GM18499 (cell line): ENCODE measurements around the gene ATP5ME.
"Not testable (repeated sequence)": the region's sequence is repeated elsewhere in the genome, so short reads cannot be mapped to it uniquely, and the experiment has no call there.

Experiments
- ATAC-seq: cut with Tn5 transposase; IDR thresholded peaks from one replicate; pipeline ENCODE4 v1.9.1; 2021; ENCODE audit warnings: moderate number of reproducible peaks; ENCODE audit not compliant: insufficient read depth, unreplicated experiment

Gene ATP5ME

GRCh38 chr4:674172-675035 is at the start of gene ATP5ME, which contains the start of gene MYL5:
Gene ATP5ME (minus strand): TSS chr4:674276. CDS start chr4:674247, 29 bp downstream.
Gene MYL5 (plus strand): TSS chr4:674542. CDS start chr4:678027, 3,485 bp downstream.
- ATAC-seq = peak; percentile 66

GRCh38 chr4:722851-723360 is 48.8 kb upstream of the ATP5ME start:
- no peak for ATAC-seq

- ATAC-seq = no peak
Observed at GRCh38 chr4:722169-722725, 48.2 kb upstream of the ATP5ME start.

GRCh38 chr4:721261-722168 is 47.4 kb upstream of the ATP5ME start:
- ATAC-seq = no peak

- no peak for ATAC-seq
Observed at GRCh38 chr4:720111-720860, 46.2 kb upstream of the ATP5ME start.

GRCh38 chr4:718460-718859 is 44.4 kb upstream of the ATP5ME start:
- no peak for ATAC-seq

- no peak for ATAC-seq
Observed at GRCh38 chr4:717601-718320, 43.7 kb upstream of the ATP5ME start.

- ATAC-seq = no peak
Observed at GRCh38 chr4:714087-714486, 40.0 kb upstream of the ATP5ME start.

- no peak for ATAC-seq
Observed at GRCh38 chr4:712916-713632, 39.0 kb upstream of the ATP5ME start.

- no peak for ATAC-seq
Observed at GRCh38 chr4:712093-712492, 38.0 kb upstream of the ATP5ME start.

GRCh38 chr4:710916-711315 is 36.8 kb upstream of the ATP5ME start:
- ATAC-seq = no peak

GRCh38 chr4:710116-710515 is 36.0 kb upstream of the ATP5ME start:
- no peak for ATAC-seq

GRCh38 chr4:709348-709747 is 35.3 kb upstream of the ATP5ME start:
- no peak for ATAC-seq

- ATAC-seq = no peak
Observed at GRCh38 chr4:708631-708933, 34.5 kb upstream of the ATP5ME start.

GRCh38 chr4:707929-708630 is 34.0 kb upstream of the ATP5ME start:
- no peak for ATAC-seq

- no peak for ATAC-seq
Observed at GRCh38 chr4:706834-707598, 32.9 kb upstream of the ATP5ME start.

GRCh38 chr4:706083-706633 is 32.1 kb upstream of the ATP5ME start:
- ATAC-seq = not testable (repeated sequence)
